Measurements from ENCODE around the gene ROM1.
A peak's percentile ranks its signal among the peaks of the same experiment; 100 is the strongest.
"Not testable (repeated sequence)": the region's sequence is repeated elsewhere in the genome, so short reads cannot be mapped to it uniquely, and the experiment has no call there.

The ROM1 gene

GRCh38 chr11:62610814-62611704 is 2.0 kb upstream of the ROM1 start:
- no peak for DNase-seq

- DNase-seq, result no peak
Observed at GRCh38 chr11:62611705-62612365, 1.2 kb upstream of the ROM1 start.

GRCh38 chr11:62613291-62613778 is 278 bp downstream of the ROM1 start:
- DNase-seq, result no peak

GRCh38 chr11:62614275-62614674 is 1.2 kb downstream of the ROM1 start:
- no peak for DNase-seq

- no peak for DNase-seq
Observed at GRCh38 chr11:62615521-62615920, 2.5 kb downstream of the ROM1 start.

- not testable (repeated sequence) for DNase-seq
Observed at GRCh38 chr11:62616957-62617356, 3.9 kb downstream of the ROM1 start.

GRCh38 chr11:62621027-62621566 is 8.0 kb downstream of the ROM1 start:
- DNase-seq, result no peak

- DNase-seq, result peak; percentile 99
Observed at GRCh38 chr11:62621567-62622470, 8.8 kb downstream of the ROM1 start, which contains the start of gene B3GAT3. TSS of gene B3GAT3 (minus strand) at chr11:62621986. CDS start at chr11:62621947, 39 bp downstream.

GRCh38 chr11:62622476-62623089 is 9.5 kb downstream of the ROM1 start:
- DNase-seq, result no peak

- DNase-seq, result no peak
Observed at GRCh38 chr11:62627713-62628112, 14.7 kb downstream of the ROM1 start.

GRCh38 chr11:62632492-62632891 is 19.4 kb downstream of the ROM1 start:
- no peak for DNase-seq

- DNase-seq, result no peak
Observed at GRCh38 chr11:62644220-62644619, 31.2 kb downstream of the ROM1 start.

- DNase-seq, result no peak
Observed at GRCh38 chr11:62645671-62645945, 32.6 kb downstream of the ROM1 start.

- DNase-seq, result peak; percentile 99
Observed at GRCh38 chr11:62645946-62646824, 33.1 kb downstream of the ROM1 start, which contains the start of gene GANAB. TSS of gene GANAB (minus strand) at chr11:62646613. CDS start at chr11:62646599, 14 bp downstream.

GRCh38 chr11:62646825-62647608 is 34.0 kb downstream of the ROM1 start:
- no peak for DNase-seq

- no peak for DNase-seq
Observed at GRCh38 chr11:62647609-62648005, 34.5 kb downstream of the ROM1 start.

- no peak for DNase-seq
Observed at GRCh38 chr11:62648185-62648966, 35.3 kb downstream of the ROM1 start.

- DNase-seq, result no peak
Observed at GRCh38 chr11:62648967-62649364, 35.9 kb downstream of the ROM1 start.

GRCh38 chr11:62649486-62649885 is 36.4 kb downstream of the ROM1 start:
- no peak for DNase-seq

- DNase-seq, result not testable (repeated sequence)
Observed at GRCh38 chr11:62650283-62650682, 37.2 kb downstream of the ROM1 start.

Measured in NCI-H345 (cell line).